Activated T-cell treated with anti-CD3 and anti-CD28 coated beads for 1 hour (primary cell): ENCODE data around the gene ANKRD13B.
"Not testable (repeated sequence)": the region's sequence is repeated elsewhere in the genome, so short reads cannot be mapped to it uniquely, and the experiment has no call there.

Source experiments
- DNase-seq: peaks from one replicate; pipeline ENCODE4 v3.0.0-alpha.2; 2020; ENCODE audit warnings: low read depth

Gene ANKRD13B

DNA sequence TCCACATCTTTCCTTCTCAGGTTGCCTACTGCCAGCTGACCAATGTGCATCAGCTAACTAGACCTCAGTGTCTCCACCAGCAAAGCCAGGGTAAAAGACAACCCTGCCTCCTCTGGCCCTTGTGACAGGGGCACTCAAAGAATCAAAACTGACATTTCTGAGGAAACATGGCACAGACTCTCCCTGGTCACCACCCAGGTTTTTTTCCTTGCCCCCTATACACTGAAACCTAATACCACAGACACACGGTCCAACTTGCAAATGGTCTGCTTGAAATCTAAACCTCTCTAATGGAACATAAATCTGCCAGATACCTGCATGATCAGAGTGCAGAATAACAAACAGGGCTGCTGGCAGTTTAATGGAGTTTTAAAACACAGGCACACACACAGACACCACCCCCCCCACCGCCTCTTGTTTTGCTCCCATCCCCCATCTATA, 49.3 kb downstream of the ANKRD13B start:
- no peak for DNase-seq

DNA sequence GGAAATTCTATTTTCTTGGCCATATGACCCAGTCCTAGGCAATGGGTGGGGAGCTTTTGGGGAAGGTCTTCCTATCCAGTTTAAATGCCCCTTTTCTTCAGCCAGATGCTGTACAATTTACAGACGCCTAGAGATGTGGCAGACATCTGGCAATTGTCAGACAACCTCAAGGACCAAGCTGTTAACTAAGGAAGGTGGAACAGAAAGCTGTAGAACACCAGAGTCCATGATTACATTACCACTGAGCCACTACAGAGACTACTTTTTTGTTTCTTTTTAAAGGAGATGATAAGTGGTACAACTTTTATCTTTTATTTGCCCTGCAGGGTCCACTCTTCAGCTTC, 50.9 kb downstream of the ANKRD13B start:
- DNase-seq: no peak

DNA sequence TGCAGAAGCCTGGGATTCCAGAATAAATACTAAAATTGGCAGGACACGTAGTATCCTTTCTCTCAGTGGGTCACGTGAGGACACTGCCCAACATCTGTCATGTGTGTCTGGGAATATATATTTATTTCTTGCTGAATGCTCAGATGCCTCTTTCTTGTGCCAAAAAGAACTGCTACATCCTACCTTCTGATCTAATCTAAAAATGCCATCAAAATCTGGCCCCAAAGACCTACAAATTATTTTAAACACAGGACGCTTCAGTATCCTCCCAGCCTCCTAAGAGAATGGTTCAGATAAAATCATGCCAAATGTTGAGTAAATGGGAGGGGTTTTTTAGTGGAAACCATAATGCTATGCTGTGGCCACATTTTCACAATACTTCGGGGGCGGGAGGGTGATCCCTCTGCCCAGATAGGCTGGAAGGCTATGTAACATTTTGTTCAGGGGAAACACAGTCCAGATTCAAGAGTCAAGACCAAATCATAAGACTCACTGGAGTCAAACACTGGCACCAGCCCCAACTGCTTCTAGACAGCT, 52.7 kb downstream of the ANKRD13B start:
- DNase-seq: no peak

DNA sequence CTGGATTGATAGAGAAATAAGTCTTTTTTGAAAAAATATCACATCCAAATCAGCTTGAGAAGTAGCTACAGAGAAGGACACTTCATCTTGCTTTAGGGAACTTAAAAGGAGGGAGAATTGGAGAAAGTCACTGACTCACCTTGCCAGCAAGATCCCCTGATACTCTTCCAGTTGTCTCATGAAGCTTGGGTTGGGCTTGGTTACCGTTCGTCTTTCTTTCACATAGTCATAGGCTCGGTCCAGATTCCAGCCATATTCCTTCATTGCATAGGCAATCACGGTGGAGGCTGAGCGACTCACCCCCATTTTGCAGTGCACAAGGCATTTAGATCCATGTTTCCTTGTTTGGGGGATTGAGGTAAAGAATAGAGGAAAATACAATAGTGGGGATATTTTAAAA, 55.1 kb downstream of the ANKRD13B start:
- no peak for DNase-seq

DNA sequence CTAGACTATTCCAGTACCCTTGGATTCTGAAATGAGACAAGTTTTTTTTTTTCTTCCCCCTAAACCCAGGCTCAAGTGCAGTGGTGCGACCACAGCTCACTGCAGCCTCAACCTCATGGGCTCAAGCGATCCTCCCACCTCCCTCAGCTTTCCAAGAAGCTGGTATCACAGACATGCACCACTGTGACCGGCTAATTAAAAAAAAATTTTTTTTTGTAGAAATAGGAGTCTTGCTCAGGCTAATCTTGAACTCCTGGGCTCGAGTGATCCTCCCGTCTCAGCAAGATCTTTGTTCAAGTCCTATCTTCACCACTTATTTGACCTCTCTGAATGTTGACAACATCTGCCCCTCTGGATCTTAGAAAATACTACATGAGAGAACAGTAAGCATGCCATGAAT, 56.4 kb downstream of the ANKRD13B start:
- no peak for DNase-seq

DNA sequence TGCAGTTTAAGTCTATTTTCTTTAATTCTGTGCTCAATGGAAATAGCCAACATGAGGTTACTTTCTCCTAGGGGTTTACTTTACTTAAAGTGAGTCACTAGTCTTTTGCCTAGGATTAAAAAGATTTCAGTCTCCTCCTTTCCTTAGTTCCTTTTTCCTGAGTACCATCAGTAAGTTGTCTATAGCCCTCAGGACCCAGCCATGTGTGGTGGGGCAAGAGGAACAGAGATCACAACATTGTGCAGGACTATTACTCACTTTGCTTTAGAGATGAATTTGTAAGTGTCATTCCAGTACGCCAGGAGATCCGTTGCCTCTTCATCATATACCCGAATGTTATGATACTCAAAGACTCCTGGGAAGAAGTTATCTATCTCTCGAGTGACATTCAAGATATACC, 57.5 kb downstream of the ANKRD13B start:
- DNase-seq: no peak

DNA sequence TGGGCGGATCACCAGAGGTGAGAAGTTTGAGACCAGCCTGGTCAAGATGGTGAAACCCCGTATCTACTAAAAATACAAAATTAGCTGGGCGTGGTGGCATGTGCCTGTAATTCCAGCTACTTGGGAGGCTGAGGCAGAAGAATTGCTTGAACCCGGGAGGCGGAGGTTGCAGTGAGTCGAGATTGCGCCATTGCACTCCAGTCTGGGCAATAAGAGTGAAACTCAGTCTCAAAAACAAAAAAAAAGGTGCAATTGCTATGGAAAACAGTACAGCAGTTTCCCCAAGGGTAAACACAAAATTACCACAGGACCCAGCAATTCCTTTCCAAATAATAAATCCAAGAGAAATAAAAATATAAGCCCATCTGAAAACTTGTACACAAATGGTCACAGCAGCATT, 59.0 kb downstream of the ANKRD13B start:
- DNase-seq: not testable (repeated sequence)

DNA sequence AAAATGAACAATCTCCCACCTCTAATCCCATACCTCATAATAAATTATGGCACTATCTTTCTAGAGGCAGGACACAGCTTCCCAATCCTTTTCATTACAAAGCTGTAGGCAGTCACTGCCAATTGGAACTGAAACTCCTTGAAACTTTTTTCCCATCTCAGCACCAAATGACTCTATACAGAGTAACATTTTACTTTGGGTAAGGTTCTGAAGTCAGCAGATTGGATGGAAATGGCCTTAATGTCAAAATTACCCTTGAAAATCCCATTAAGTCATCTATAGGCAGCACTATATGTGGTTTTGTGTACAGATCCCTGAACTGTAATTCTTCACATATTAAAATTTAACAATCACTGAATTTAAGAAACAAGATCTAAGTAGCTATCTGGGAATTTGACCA, 60.0 kb downstream of the ANKRD13B start:
- no peak for DNase-seq

DNA sequence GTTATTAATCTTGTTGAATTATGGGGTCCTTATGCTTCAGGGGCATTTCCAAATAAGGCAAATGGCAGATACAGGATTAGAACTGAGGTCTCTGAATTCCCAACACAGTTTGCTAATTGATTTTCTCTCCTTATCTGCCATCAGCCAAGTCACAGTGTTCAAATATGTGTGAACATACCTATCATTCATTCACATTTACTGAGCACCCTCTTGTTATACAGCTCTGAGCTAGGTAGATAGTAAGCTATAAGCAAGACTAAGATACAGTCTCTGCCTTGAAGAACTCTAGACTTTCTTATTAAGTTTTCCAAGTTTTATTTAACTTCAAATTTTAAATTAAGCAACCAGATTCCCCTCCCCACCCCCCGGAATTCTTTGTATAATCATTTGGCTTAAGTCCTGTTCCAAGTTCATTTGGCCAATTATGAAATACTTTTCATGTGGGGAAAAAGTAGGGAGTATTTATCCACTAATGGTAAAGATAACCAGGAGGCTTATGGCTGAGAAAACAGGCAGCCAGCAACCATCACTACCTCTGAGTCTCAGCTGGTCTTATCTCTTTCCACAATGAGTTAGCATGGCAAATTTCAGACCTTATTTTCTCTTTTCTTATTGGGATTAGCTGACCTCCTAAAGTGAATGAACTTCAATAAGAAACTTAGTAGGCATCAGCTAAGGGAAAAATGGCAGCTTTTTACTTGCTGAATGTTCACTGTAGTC, 61.2 kb downstream of the ANKRD13B start:
- DNase-seq: no peak

DNA sequence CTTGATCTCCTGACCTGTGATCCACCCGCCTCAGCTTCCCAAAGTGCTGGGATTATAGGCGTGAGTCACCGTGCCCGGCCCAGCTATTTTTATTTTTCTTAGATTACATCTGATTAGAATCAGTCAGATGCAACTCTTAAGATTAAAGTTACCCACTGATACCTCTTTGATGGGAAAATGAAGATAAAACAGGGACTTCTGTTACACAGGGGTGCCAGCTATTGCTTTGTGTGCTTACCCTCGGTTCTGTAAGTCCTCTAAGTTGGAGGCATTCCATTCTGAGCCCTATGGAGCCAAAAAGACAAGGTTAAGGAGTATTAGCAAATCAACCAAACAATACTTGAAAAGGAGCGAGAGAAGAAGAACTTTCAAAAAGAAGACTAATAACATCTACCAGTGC, 62.4 kb downstream of the ANKRD13B start:
- no peak for DNase-seq

DNA sequence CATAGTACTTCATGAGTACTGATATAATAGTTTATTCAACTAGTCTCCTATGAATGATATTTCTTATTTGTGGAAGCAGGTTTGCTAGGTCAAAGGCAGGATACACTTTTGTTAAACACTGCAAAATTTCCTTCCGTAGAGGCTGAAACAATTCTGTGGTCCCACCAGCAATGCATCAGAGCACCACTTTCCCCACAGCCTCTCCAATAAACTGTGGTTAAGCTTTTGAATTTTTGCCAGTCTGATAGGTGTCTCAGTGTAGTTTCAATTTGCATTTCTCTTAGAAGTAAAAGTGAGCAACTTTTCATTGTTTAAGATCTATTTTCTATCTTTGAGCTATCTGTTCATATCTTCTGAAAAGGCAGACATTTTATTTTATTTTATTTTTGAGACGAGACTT, 66.2 kb downstream of the ANKRD13B start:
- DNase-seq: no peak

DNA sequence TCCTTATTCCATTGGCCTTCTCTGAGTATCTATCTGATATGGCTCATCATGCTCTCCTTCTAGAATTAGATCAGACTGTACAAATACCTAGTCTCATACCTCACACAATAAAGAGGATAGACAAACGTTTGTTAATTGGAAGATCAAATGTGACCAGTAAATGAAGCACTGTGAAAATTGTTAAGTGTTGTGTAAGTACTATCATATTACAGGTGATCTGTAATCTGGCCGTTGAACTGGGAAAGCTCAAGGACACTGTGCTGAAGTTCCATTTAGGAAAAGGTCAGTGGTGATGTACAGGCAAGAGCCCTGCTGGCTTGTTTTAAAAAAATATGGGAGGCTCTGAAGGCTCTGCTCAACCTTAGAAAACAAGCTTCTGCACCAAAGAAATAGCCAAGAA, 68.3 kb downstream of the ANKRD13B start:
- no peak for DNase-seq

DNA sequence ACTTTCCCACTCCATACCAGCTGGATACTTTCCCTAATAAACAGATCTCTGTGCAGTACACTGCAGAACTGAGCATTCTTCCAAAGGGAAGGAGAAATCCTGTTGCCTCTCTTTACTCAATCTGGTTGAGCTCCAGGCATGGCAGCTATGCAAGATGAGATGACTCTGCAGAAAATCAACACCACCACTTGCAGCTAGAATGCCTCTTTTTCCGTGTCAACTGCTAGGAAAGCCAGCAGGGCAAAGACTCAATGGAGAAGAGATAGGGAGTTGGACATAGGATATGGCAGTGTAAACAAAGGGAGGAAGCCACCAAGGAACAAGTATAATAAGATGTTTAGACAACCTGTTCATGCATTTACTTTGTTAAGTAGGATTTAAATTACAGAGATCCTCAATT, 70.2 kb downstream of the ANKRD13B start:
- no peak for DNase-seq
